K562 (cell line): ENCODE measurements around the gene MAP3K14. TPM values are rescaled to one million over a fixed set of nuclear protein-coding genes. Genes with fewer than 3 reads are reported as not detected.

Experiments used
- ATAC-seq: fragments of 200-7000 bp; cut with Tn5 transposase; 3 replicates; pipeline ENCODE4 v1.9.1; 2020; ENCODE audit warnings: moderate library complexity
- BruUV-seq: library from RNA; stranded (reverse); fragments of 400-500 nt; replicated peaks from 2 replicates; lab custom pipeline; 2021; lab: Mats Ljungman, UMichigan
- CTCF ChIA-PET: fragments of 300-600 bp; formaldehyde crosslinking; extraction: SDS; loops from one replicate; lab custom pipeline; 2021; ENCODE audit warnings: low intra/inter-chr PET ratio; lab: Yijun Ruan, JAX
- POLR2A ChIA-PET: fragments of 300-600, 350-650 bp; sonication (Branson Sonifier 250); formaldehyde crosslinking; extraction: SDS; loops from one replicate; lab custom pipeline; 2021; ENCODE audit warnings: antibody characterized with exemption, inconsistent platforms; lab: Yijun Ruan, JAX
- DNase-seq, 4 experiments: peaks; one replicate each; pipeline versions ENCODE4 v3.0.0 to v3.0.0-alpha.2; 2011 to 2018; ENCODE audit warnings: low spot score in 3 of 4, mixed read lengths in 3 of 4; ENCODE audit errors: extremely low read depth in 1 of 4
- FAIRE-seq: peaks from 2 replicates; lab custom pipeline; 2011; peaks lifted over from hg19 to GRCh38; lab: Jason Lieb, UNC
- H2AFZ ChIP-seq: 2 replicates; pipeline ENCODE4 v1.6.0; 2011; ENCODE audit warnings: low read depth, low read length, control low read depth, inconsistent platforms
- H3K27ac ChIP-seq: fragments of 200-600 bp; 3 replicates; pipeline ENCODE4 v1.8.0; 2011; ENCODE audit warnings: low read depth, mild to moderate bottlenecking, control low read depth, inconsistent platforms, low read length, moderate library complexity, mixed read lengths; ENCODE audit errors: extremely low read depth
- H3K27me3 ChIP-seq, 2 experiments: fragments of 300-600 bp in 1 of 2; 2 replicates in 1 of 2; 3 replicates in 1 of 2; pipeline versions ENCODE4 v1.6.0 to v1.8.0; 2011; ENCODE audit warnings: inconsistent platforms in 2 of 2, low read length in 2 of 2, mild to moderate bottlenecking in 1 of 2, mixed read lengths in 1 of 2, moderate library complexity in 1 of 2; ENCODE audit not compliant: control insufficient read depth in 2 of 2, insufficient read depth in 2 of 2
- H3K36me3 ChIP-seq: fragments of 300-600 bp; 3 replicates; pipeline ENCODE4 v1.8.0; 2011; ENCODE audit warnings: mild to moderate bottlenecking, low read length, inconsistent platforms; ENCODE audit not compliant: control insufficient read depth, insufficient read depth
- H3K4me1 ChIP-seq, 2 experiments: fragments of 200-600 bp in 1 of 2; replicated peaks in 1 of 2; 2 replicates in 1 of 2; 3 replicates in 1 of 2; pipeline versions ENCODE4 v1.5.1 to v1.8.0; 2011; ENCODE audit warnings: inconsistent platforms in 2 of 2, low read length in 2 of 2, mild to moderate bottlenecking in 1 of 2, mixed read lengths in 1 of 2, moderate library complexity in 1 of 2; ENCODE audit not compliant: control insufficient read depth in 2 of 2, insufficient read depth in 2 of 2
- H3K4me2 ChIP-seq: 2 replicates; pipeline ENCODE4 v1.6.1; 2011; ENCODE audit warnings: low read length, control low read depth, inconsistent platforms, mixed read lengths; ENCODE audit not compliant: insufficient read depth
- H3K4me3 ChIP-seq: fragments of 200-600 bp; sonication (generic), shearing (Covaris generic); 2 replicates; pipeline ENCODE4 v1.5.1; 2016; ENCODE audit warnings: control low read depth, inconsistent platforms
- H3K79me2 ChIP-seq: fragments of 200-600 bp; 3 replicates; pipeline ENCODE4 v1.8.0; 2011; ENCODE audit warnings: low read length, inconsistent platforms; ENCODE audit not compliant: control insufficient read depth, insufficient read depth
- H3K9ac ChIP-seq, 2 experiments: 2 replicates each; pipeline versions ENCODE4 v1.6.0 to v1.6.1; 2011; ENCODE audit warnings: low read depth in 2 of 2, low read length in 2 of 2, control low read depth in 1 of 2, inconsistent platforms in 1 of 2, mild to moderate bottlenecking in 1 of 2, mixed read lengths in 1 of 2; ENCODE audit not compliant: insufficient read depth in 1 of 2
- H3K9me1 ChIP-seq: one replicate; pipeline ENCODE4 v1.6.0; 2011; ENCODE audit warnings: inconsistent platforms, mild to moderate bottlenecking, low read length, moderate library complexity; ENCODE audit not compliant: control insufficient read depth, insufficient read depth
- H3K9me3 ChIP-seq: replicated peaks from 2 replicates; pipeline ENCODE4 v1.5.1; 2011; ENCODE audit warnings: low read depth, low read length, inconsistent platforms; ENCODE audit not compliant: control insufficient read depth, insufficient read depth
- H4K20me1 ChIP-seq: replicated peaks from 2 replicates; pipeline ENCODE4 v1.6.1; 2011; ENCODE audit warnings: low read length, inconsistent platforms, mixed read lengths; ENCODE audit not compliant: control insufficient read depth, insufficient read depth
- NFIC ChIP-seq: fragments of 450-650 bp; IDR thresholded peaks from 2 replicates; pipeline ENCODE4 v1.6.1; 2017; ENCODE audit warnings: mild to moderate bottlenecking, inconsistent platforms
- PBX2 ChIP-seq, 2 experiments: IDR thresholded peaks in 1 of 2; conservative IDR thresholded peaks in 1 of 2; 2 replicates each; pipeline ENCODE4 v1.6.1; 2016; ENCODE audit warnings: low read depth in 2 of 2, mild to moderate bottlenecking in 1 of 2, missing compliant biosample characterization in 1 of 2, missing genetic modification characterization in 1 of 2, moderate library complexity in 1 of 2
- WGBS: fragments of 100-300 bp; shearing (Covaris generic); methylation state at CpG from one replicate; pipeline ENCODE4 v1.1.6; 2016; ENCODE audit warnings: low coverage, mixed read lengths; ENCODE audit not compliant: insufficient coverage; ENCODE audit errors: missing lambda C conversion rate; 5-methylcytosine and 5-hydroxymethylcytosine counted together
- in situ Hi-C: fragments of 300-500 bp; cut with MboI; formaldehyde crosslinking; loops from 4 replicates; pipeline ENCODE4 v1.15.0; 2018; ENCODE audit warnings: inconsistent platforms, mixed read lengths
- intact Hi-C: fragments of 100-400 bp; cut with micrococcal nuclease; formaldehyde crosslinking; loops from 2 replicates; pipeline ENCODE4 v1.14.2; 2022
- polyA plus RNA-seq, 8 experiments: library from polyadenylated mRNA; depleted of rRNA in 4 of 8; stranded (reverse) in 5 of 8; unstranded in 3 of 8; fragments of >200 nt; fragmentation: Nextera tagmentation in 2 of 8; fragmentation: Illumina TruSeq in 1 of 8; extraction: Ambion mirVana in 2 of 8; extraction: Trizol in 1 of 8; gene quantifications; 2 replicates each; pipeline versions ENCODE4 v1.2.1 to v1.2.3, GENCODE V29; 2011 to 2014; ENCODE audit warnings: inconsistent platforms in 1 of 8, missing spikeins in 1 of 8
- total RNA-seq, 7 experiments: library from RNA; depleted of rRNA in 6 of 7; stranded (reverse); fragments of >200 nt in 6 of 7; fragmentation: Illumina TruSeq in 2 of 7; extraction: Trizol in 2 of 7; gene quantifications; 2 replicates each; pipeline versions ENCODE4 v1.2.1 to v1.2.3, GENCODE V29; 2011 to 2021; ENCODE audit warnings: low replicate concordance in 1 of 7

Gene MAP3K14
- total and polyA plus RNA-seq, 9 of the 15 experiments (the other 6 are each of a cell fraction or from before 2014, with no cell fraction given): 0.45 to 8.7 (median 3.2) TPM

GRCh38 chr17:45361976-45362375 lies 45.2 kb upstream of the MAP3K14 start:
- no peaks in the 10 kb centered on the region for H4K20me1 ChIP-seq
- no TSS peak for BruUV-seq
- H3K27ac ChIP-seq: no peak overlapping the region
- ATAC-seq: no peak
- H3K27me3 ChIP-seq: peaks cover 8 to 29% of the 10 kb centered on the region in 2 experiments; a peak in 4 of 5 replicates
- H2AFZ ChIP-seq: no peak overlapping the region
- H3K9me3 ChIP-seq: no peaks in the 10 kb centered on the region
- no peaks in the 10 kb centered on the region for H3K9me1 ChIP-seq
- POLR2A ChIA-PET: interaction anchor here (1.2 to 2.4 kb wide), 2 partner anchors 15 to 45 kb away, joined by 3 to 8 read pairs; partner anchors contain the start of gene MAP3K14
- peaks cover 0 to 4% of the 10 kb centered on the region in 2 experiments; a peak in 2 of 5 replicates for H3K4me1 ChIP-seq
- no peaks in the 10 kb centered on the region for H3K79me2 ChIP-seq
- intact Hi-C loops: no loop called here
- H3K9ac ChIP-seq: no peak overlapping the region
- no peak overlapping the region for H3K4me3 ChIP-seq
- TF ChIP-seq PBX2 (CRISPR knock-in tag; IDR thresholded peaks at IDR 0.05; ENCODE audit: low read depth): no peak
- no peak for TF ChIP-seq PBX2 (tag; conservative IDR thresholded peaks at IDR 0.05; ENCODE audit: low read depth)
- TF ChIP-seq NFIC: 0 out of 2 replicates have a peak, but pooled peaks have one; percentile 33
- H3K4me2 ChIP-seq: no peak overlapping the region
- CTCF ChIA-PET: no interaction called here
- in situ Hi-C loops: no loop called here
- no peaks in the 10 kb centered on the region for H3K36me3 ChIP-seq
- no peak for DNase-seq
- 0% methylated on average over 4 of the region's 4 CpGs for WGBS
- FAIRE-seq: no peak
